Fibroblast of lung (primary cell): ENCODE results near the gene ITPR3. TPM values are rescaled to one million over a fixed set of nuclear protein-coding genes. Genes with fewer than 3 reads are reported as not detected.

Experiments
- DNase-seq, 2 donors: peaks; one replicate each; pipeline versions ENCODE4 v3.0.0 to v3.0.0-alpha.2; 2010; ENCODE audit warnings: low read depth in 2 of 2
- H2AFZ ChIP-seq: 2 replicates; pipeline ENCODE4 v1.5.1; 2012; ENCODE audit warnings: low read length, control low read depth, inconsistent platforms
- H3K27ac ChIP-seq: 2 replicates; pipeline ENCODE4 v1.5.1; 2011; ENCODE audit warnings: low read length, control low read depth; ENCODE audit not compliant: insufficient read depth
- H3K27me3 ChIP-seq: 2 replicates; pipeline ENCODE4 v1.5.1; 2011; ENCODE audit warnings: mild to moderate bottlenecking, low read length; ENCODE audit not compliant: control insufficient read depth, insufficient read depth
- H3K36me3 ChIP-seq: 2 replicates; pipeline ENCODE4 v1.5.1; 2011; ENCODE audit warnings: low read length; ENCODE audit not compliant: control insufficient read depth, insufficient read depth
- H3K4me1 ChIP-seq: 2 replicates; pipeline ENCODE4 v1.5.1; 2011; ENCODE audit warnings: low read length; ENCODE audit not compliant: control insufficient read depth, insufficient read depth; ENCODE audit errors: extremely low read depth
- H3K4me2 ChIP-seq: 2 replicates; pipeline ENCODE4 v1.5.1; 2011; ENCODE audit warnings: low read length, control low read depth; ENCODE audit not compliant: insufficient read depth; ENCODE audit errors: extremely low read depth
- H3K4me3 ChIP-seq, 4 experiments: fragments of 200-600 bp in 1 of 4; sonication (generic) in 1 of 4; replicated peaks in 1 of 4; 2 replicates each; pipeline ENCODE4 v1.5.1; 2011 to 2016; ENCODE audit warnings: low read length in 4 of 4, low read depth in 3 of 4, mild to moderate bottlenecking in 3 of 4, control low read depth in 2 of 4, inconsistent platforms in 1 of 4, mixed read lengths in 1 of 4; ENCODE audit not compliant: insufficient read depth in 1 of 4; ENCODE audit errors: control extremely low read depth in 1 of 4
- H3K79me2 ChIP-seq: 2 replicates; pipeline ENCODE4 v1.5.1; 2012; ENCODE audit warnings: mild to moderate bottlenecking, low read length, inconsistent platforms; ENCODE audit not compliant: control insufficient read depth, insufficient read depth
- H3K9ac ChIP-seq: 2 replicates; pipeline ENCODE4 v1.5.1; 2011; ENCODE audit warnings: mild to moderate bottlenecking, low read length, control low read depth; ENCODE audit not compliant: insufficient read depth
- H3K9me3 ChIP-seq: 2 replicates; pipeline ENCODE4 v1.5.1; 2012; ENCODE audit warnings: low read depth, low read length; ENCODE audit not compliant: control insufficient read depth, insufficient read depth
- H4K20me1 ChIP-seq: 2 replicates; pipeline ENCODE4 v1.5.1; 2011; ENCODE audit warnings: low read length; ENCODE audit not compliant: control insufficient read depth, insufficient read depth; ENCODE audit errors: extremely low read depth
- EZH2 ChIP-seq: IDR thresholded peaks from 2 replicates; pipeline ENCODE4 v1.5.1; 2012; ENCODE audit warnings: low read length, control low read depth, mild to moderate bottlenecking; ENCODE audit errors: missing control alignments
- polyA plus RNA-seq, 2 donors: library from polyadenylated mRNA; depleted of rRNA in 1 of 2; stranded (reverse) in 1 of 2; unstranded in 1 of 2; fragments of >200 nt; gene quantifications; 2 replicates each; pipeline ENCODE4 v1.2.1, GENCODE V29; 2011 to 2012; ENCODE audit warnings: missing spikeins in 1 of 2
- total RNA-seq: library from RNA; depleted of rRNA; stranded (reverse); fragments of >200 nt; gene quantifications from 2 replicates; pipeline ENCODE4 v1.2.1, GENCODE V29; 2014
- TF ChIP-seq, protein P1 (sequence below), 2 donors: IDR thresholded peaks in 1 of 2; conservative IDR thresholded peaks in 1 of 2; 1 replicate in 1 of 2; 2 replicates in 1 of 2; pipeline ENCODE4 v1.5.1; 2011 to 2012; ENCODE audit warnings: low read length in 2 of 2, control low read depth in 1 of 2, inconsistent platforms in 1 of 2, low read depth in 1 of 2, mild to moderate bottlenecking in 1 of 2

The ITPR3 gene
- total and polyA plus RNA-seq, 2 donors (not counting 1 experiment from before 2014, with no cell fraction given): 9.6 to 43.4 TPM

DNA sequence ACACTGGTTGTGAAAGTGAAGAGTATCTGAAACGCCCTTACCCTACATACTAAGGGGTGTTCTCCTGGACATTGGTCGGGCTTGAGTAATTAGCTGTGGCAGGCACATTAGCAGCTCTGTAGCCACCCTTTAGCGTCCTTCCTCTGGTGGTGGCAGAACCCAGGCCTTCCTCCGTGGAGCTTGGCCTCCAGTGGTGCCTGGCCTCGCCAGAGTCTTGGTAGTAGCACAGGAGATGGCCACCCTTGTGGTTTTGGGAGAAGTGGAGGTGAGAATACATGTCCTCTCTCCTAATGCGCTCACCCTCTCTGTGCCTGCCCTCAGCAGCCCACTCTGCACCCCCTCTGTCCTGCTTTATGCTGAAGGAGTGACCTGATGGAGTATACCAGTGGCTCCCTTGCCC lies 107.9 kb downstream of the ITPR3 start:
- Histone ChIP-seq H3K9ac (no peak overlapping the region), H3K4me3 (no peak overlapping the region), H3K79me2 (no peaks in the 10 kb centered on the region), H3K36me3 (no peaks in the 10 kb centered on the region), H3K27me3 (peaks cover 10% of the 10 kb centered on the region), H4K20me1 (no peaks in the 10 kb centered on the region), H3K9me3 (no peaks in the 10 kb centered on the region), H3K4me2 (no peak overlapping the region), H3K27ac (no peak overlapping the region), H2AFZ (no peak overlapping the region), H3K4me1 (peaks cover 3% of the 10 kb centered on the region)
- TF ChIP-seq EZH2: no peak
- TF ChIP-seq, protein P1, sequence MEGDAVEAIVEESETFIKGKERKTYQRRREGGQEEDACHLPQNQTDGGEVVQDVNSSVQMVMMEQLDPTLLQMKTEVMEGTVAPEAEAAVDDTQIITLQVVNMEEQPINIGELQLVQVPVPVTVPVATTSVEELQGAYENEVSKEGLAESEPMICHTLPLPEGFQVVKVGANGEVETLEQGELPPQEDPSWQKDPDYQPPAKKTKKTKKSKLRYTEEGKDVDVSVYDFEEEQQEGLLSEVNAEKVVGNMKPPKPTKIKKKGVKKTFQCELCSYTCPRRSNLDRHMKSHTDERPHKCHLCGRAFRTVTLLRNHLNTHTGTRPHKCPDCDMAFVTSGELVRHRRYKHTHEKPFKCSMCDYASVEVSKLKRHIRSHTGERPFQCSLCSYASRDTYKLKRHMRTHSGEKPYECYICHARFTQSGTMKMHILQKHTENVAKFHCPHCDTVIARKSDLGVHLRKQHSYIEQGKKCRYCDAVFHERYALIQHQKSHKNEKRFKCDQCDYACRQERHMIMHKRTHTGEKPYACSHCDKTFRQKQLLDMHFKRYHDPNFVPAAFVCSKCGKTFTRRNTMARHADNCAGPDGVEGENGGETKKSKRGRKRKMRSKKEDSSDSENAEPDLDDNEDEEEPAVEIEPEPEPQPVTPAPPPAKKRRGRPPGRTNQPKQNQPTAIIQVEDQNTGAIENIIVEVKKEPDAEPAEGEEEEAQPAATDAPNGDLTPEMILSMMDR (conservative IDR thresholded peaks at IDR 0.05 in 1 of 2, IDR thresholded peaks at IDR 0.05 in 1 of 2; ENCODE audit: low read depth in 1 of 2, low read length in 2 of 2): no peak
- DNase-seq: no peak

DNA sequence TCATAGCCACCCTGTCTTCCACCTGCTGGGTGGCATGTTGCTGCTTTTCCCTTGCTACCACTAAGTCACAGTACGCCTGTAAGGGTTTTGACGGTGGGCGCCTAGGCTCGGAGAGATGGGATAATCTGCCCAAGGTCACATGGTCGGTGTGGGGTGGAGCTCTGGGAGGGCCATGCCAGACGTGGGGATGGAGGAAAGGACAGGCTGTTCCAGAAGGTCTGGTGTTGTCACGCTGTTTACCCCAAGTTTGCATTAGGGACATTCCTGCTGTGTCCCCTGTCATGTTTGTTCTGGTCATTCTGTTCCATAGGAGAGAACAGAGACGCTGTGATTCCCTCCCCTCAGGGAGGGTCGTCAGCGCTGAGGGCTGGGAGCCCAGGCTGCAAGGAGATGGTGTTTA lies 109.5 kb downstream of the ITPR3 start:
- H2AFZ ChIP-seq: no peak overlapping the region
- no peaks in the 10 kb centered on the region for H3K9me3 ChIP-seq
- no peaks in the 10 kb centered on the region for H3K79me2 ChIP-seq
- H3K36me3 ChIP-seq: no peaks in the 10 kb centered on the region
- no peak overlapping the region for H3K27ac ChIP-seq
- no peaks in the 10 kb centered on the region for H4K20me1 ChIP-seq
- H3K4me3 ChIP-seq: no peak overlapping the region
- H3K4me1 ChIP-seq: peaks cover 3% of the 10 kb centered on the region
- no peak overlapping the region for H3K9ac ChIP-seq
- H3K4me2 ChIP-seq: no peak overlapping the region
- TF ChIP-seq, protein P1 (conservative IDR thresholded peaks at IDR 0.05 in 1 of 2, IDR thresholded peaks at IDR 0.05 in 1 of 2; ENCODE audit: low read depth in 1 of 2, low read length in 2 of 2): no peak
- TF ChIP-seq EZH2: no peak
- peaks cover 4% of the 10 kb centered on the region for H3K27me3 ChIP-seq
- no peak for DNase-seq

DNA sequence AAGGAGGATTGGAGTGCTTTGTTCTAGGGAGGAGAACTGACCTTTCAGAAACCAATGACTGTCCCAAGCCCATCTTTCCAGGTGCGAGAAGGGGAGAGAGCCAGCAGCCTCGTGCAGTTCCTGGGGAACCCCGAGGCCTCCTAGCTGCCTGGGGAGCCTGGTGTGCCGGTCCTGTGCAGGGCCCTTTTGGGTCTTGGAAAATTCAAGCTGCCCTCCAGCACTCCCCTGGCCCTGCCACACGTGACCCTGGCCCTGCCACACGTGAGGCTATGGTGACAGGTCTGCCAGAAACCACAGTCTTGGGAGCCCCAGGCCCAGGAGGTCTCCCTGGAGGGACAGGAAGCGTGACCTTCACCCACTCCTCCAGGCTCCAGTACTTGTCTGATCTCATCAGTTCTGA lies 109.9 kb downstream of the ITPR3 start:
- no peaks in the 10 kb centered on the region for H4K20me1 ChIP-seq
- H3K9me3 ChIP-seq: no peaks in the 10 kb centered on the region
- H2AFZ ChIP-seq: no peak overlapping the region
- H3K27me3 ChIP-seq: peaks cover 4% of the 10 kb centered on the region
- H3K9ac ChIP-seq: no peak overlapping the region
- H3K4me2 ChIP-seq: no peak overlapping the region
- H3K27ac ChIP-seq: no peak overlapping the region
- TF ChIP-seq EZH2: no peak
- TF ChIP-seq, protein P1 (conservative IDR thresholded peaks at IDR 0.05 in 1 of 2, IDR thresholded peaks at IDR 0.05 in 1 of 2; ENCODE audit: low read depth in 1 of 2, low read length in 2 of 2): no peak
- no peak overlapping the region for H3K4me3 ChIP-seq
- H3K36me3 ChIP-seq: no peaks in the 10 kb centered on the region
- DNase-seq: no peak
- H3K79me2 ChIP-seq: no peaks in the 10 kb centered on the region
- peaks cover 3% of the 10 kb centered on the region for H3K4me1 ChIP-seq
